ENCODE results near the gene TUBA4A.
"Not testable (repeated sequence)": the region's sequence is repeated elsewhere in the genome, so short reads cannot be mapped to it uniquely, and the experiment has no call there.

TUBA4A gene

GRCh38 chr2:219204425-219205164 is 49.1 kb downstream of the TUBA4A start:
- DNase-seq = no peak
- H3K36me3 ChIP-seq = peaks cover 2 to 19% (median 18%) of the 10 kb centered on the region in 3 donors
- H3K4me3 ChIP-seq = no peak overlapping the region
- no peak for TF ChIP-seq CTCF (IDR thresholded peaks at IDR 0.05)
- peaks cover 0 to 7% of the 10 kb centered on the region in 2 donors for H3K27me3 ChIP-seq
- peaks cover 0 to 20% (median 15%) of the 10 kb centered on the region in 4 donors for H3K4me1 ChIP-seq
- no peak overlapping the region for H3K27ac ChIP-seq
- intact Hi-C loops (cut with DNase I; ENCODE audit: low total_unique reads) = no loop called here
- H3K9me3 ChIP-seq = no peaks in the 10 kb centered on the region

- H3K27ac ChIP-seq; intact Hi-C loops (cut with DNase I; ENCODE audit: low total_unique reads); H3K36me3 ChIP-seq; H3K4me1 ChIP-seq; DNase-seq; H3K4me3 ChIP-seq; H3K9me3 ChIP-seq: not testable (repeated sequence)
- H3K27me3 ChIP-seq = peaks cover 0 to 28% of the 10 kb centered on the region in 2 donors
Measured at GRCh38 chr2:219201331-219201730, 52.4 kb downstream of the TUBA4A start.

DNA sequence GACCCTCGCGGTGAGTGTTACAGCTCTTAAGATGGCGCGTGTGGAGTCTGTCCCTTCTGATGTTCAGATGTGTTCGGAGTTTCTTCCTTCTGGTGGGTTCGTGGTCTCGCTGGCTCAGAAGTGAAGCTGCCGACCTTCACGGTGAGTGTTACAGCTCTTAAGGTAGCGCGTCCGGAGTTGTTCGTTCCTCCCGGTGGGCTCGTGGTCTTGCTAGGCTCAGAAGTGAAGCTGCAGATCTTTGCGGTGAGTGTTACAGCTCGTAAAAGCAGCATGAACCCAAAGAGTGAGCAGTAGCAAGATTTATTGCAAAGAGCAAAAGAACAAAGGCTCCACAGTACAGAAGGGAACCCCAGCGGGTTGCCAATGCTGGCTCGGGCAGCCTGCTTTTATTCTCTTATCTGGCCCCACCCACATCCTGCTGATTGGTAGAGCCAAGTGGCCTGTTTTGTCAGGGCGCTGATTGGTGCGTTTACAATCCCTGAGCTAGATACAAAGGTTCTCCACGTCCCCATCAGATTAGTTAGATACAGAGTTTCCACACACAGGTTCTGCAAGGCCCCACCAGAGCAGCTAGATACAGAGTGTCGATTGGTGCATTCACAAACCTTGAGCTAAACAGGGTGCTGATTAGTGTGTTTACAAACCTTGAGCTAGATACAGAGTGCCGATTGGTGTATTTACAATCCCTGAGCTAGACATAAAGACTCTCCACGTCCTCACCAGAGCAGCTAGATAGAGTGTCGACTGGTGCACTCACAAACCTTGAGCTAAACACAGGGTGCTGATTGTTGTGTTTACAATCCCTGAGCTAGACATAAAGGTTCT is 53.0 kb downstream of the TUBA4A start:
- H3K27ac ChIP-seq; H3K9me3 ChIP-seq; H3K4me1 ChIP-seq; DNase-seq; intact Hi-C loops (cut with DNase I; ENCODE audit: low total_unique reads); H3K4me3 ChIP-seq; H3K36me3 ChIP-seq: not testable (repeated sequence)
- H3K27me3 ChIP-seq = peaks cover 0 to 28% of the 10 kb centered on the region in 2 donors
